Measurements from ENCODE around the gene ZNF385C.

DNA sequence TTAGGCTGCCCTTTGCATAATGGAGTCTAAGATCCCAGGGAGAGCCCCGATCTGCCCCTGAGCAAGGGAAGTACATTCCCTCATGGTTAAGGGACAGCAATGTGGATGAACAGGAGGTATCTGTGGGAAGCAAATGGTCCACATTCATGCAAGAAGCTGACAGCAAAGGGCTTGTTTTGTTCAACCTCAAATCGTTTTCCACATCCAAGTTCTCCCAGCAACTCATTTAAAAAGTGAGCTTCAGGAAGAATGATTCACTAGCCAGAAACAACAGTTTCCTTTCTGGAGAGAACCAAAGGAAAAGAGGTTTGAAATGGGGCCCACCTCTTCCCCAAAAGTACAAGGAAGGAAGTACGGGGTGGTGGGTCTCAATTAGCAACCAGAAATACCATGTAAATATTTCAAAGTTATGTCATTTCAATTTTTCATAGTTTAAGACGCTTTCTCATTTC lies 33.7 kb upstream of the ZNF385C start:
- no peak for TF ChIP-seq POLR2A (IDR thresholded peaks at IDR 0.05)
- TF ChIP-seq, protein P1, sequence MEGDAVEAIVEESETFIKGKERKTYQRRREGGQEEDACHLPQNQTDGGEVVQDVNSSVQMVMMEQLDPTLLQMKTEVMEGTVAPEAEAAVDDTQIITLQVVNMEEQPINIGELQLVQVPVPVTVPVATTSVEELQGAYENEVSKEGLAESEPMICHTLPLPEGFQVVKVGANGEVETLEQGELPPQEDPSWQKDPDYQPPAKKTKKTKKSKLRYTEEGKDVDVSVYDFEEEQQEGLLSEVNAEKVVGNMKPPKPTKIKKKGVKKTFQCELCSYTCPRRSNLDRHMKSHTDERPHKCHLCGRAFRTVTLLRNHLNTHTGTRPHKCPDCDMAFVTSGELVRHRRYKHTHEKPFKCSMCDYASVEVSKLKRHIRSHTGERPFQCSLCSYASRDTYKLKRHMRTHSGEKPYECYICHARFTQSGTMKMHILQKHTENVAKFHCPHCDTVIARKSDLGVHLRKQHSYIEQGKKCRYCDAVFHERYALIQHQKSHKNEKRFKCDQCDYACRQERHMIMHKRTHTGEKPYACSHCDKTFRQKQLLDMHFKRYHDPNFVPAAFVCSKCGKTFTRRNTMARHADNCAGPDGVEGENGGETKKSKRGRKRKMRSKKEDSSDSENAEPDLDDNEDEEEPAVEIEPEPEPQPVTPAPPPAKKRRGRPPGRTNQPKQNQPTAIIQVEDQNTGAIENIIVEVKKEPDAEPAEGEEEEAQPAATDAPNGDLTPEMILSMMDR (IDR thresholded peaks at IDR 0.05): no peak

All from esophagus squamous epithelium (tissue), 4 donors.